Fibroblast of villous mesenchyme (primary cell): ENCODE results near the gene GPR143. TPM values are rescaled to one million over a fixed set of nuclear protein-coding genes. Genes with fewer than 3 reads are reported as not detected.
"Not testable (repeated sequence)": the region's sequence is repeated elsewhere in the genome, so short reads cannot be mapped to it uniquely, and the experiment has no call there.

ENCODE experiments used
- DNase-seq: peaks from one replicate; pipeline ENCODE4 v3.0.0-alpha.2; 2010; ENCODE audit warnings: low read depth
- H3K4me3 ChIP-seq: 2 replicates; pipeline ENCODE4 v1.5.1; 2011; ENCODE audit warnings: low read depth, mild to moderate bottlenecking, low read length
- total RNA-seq: library from RNA; depleted of rRNA; stranded (reverse); fragments of >200 nt; gene quantifications from 2 replicates; pipeline ENCODE4 v1.2.3, GENCODE V29; 2012
- TF ChIP-seq, protein P1 (sequence below): IDR thresholded peaks from 2 replicates; pipeline ENCODE4 v1.5.1; 2012; ENCODE audit warnings: low read depth, mild to moderate bottlenecking, low read length; ENCODE audit not compliant: insufficient read depth

GPR143 gene
- total RNA-seq, 1 donor = 0.43 TPM

DNA sequence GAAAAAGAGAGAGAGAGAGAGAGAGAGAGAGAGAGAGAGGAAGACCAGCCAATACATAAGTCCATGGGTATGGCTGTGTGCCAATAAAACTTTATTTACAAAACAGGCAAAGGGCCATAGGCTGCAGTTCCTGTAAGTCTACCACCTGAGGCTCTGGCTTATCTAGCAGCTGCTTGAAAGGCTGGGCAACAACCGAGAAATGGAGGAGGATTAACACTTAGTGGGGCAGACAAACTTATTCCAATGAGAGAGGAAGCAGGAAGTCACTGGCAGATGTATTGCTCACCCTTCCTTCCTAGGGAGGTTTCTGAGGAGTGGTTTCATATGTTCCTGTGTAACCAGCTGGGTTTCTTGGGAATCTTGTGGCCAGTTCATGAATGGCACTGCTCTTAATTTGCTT lies 4.7 kb upstream of the GPR143 start:
- no peak overlapping the region for H3K4me3 ChIP-seq
- DNase-seq = no peak
- TF ChIP-seq, protein P1, sequence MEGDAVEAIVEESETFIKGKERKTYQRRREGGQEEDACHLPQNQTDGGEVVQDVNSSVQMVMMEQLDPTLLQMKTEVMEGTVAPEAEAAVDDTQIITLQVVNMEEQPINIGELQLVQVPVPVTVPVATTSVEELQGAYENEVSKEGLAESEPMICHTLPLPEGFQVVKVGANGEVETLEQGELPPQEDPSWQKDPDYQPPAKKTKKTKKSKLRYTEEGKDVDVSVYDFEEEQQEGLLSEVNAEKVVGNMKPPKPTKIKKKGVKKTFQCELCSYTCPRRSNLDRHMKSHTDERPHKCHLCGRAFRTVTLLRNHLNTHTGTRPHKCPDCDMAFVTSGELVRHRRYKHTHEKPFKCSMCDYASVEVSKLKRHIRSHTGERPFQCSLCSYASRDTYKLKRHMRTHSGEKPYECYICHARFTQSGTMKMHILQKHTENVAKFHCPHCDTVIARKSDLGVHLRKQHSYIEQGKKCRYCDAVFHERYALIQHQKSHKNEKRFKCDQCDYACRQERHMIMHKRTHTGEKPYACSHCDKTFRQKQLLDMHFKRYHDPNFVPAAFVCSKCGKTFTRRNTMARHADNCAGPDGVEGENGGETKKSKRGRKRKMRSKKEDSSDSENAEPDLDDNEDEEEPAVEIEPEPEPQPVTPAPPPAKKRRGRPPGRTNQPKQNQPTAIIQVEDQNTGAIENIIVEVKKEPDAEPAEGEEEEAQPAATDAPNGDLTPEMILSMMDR = no peak

DNA sequence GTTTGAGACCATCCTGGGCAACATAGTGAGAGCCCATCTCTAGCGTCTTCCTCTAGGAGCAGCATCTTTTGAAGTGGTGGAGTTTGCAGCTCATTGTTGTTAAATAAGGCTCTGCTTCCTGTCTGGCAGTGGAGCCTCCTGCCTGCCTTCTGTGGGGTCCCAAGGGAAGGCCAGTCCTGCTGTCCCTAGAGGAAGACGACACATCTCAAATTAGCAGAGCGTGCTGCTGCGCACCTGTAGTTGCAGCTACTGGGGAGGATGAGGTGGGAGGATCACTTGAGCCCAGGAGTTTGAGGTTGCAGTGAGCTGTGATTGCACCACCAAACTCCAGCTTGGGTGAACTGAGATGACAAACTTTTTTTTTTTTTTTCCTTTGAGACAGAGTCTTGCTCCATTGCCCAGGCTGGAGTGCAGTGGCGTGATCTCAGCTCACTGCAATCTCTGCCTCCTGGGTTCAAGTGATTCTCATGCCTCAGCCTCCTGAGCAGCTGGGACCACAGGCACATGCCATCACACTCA lies 2.7 kb upstream of the GPR143 start:
- DNase-seq, H3K4me3 ChIP-seq: not testable (repeated sequence)

DNA sequence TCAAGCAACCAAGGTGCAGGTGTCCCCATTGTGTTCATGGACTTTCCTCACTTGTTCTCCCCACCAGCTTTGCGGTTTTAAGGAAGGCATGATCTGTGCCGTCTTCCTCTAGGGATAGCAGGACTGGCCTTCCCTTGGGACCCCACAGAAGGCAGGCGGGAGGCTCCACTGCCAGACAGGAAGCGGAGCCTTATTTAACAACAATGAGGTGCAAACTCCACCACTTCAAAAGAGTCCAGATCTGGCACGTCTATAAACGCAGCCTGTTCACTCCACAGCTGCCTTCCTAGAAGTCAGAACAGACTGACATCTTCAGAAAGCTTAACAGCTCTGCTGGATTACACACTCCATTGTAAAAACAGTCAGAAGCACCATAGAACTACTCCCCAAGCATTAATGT lies 1.7 kb upstream of the GPR143 start:
- H3K4me3 ChIP-seq = no peak overlapping the region
- peak; percentile 10 for DNase-seq
- TF ChIP-seq, protein P1 = no peak

DNA sequence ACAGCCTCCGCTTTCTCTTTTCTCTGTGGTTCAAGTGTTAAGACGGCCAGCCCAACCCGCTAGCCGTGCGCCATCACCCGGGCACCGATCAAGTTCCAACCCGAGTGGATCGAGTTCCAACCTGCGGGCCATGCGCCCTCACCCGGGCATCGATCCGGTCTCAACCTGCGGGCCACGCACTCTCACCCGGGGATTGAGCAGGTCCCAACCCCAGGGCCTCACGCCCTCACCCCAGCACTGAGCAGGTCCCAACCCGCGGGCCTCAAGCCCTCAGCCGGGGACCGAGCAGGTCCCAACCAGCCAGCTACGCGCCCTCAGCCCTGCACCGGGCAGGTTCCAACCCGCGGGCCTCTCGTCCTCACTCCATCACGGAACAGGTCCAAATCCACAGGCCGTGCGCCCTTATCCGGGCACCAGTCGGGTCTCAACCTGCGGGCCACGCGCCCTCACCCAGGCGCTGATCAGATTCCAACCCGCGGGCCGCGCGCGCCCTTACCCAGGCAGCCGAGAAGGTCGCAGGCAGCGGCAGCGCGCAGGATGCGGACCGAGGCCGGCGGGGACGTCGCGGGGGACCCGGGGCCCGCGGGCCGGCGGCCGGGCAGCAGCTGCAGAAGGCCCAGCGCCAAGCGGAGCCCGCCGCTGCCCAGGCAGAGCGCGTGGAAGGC lies 443 bp downstream of the GPR143 start:
- no peak for DNase-seq
- H3K4me3 ChIP-seq = no peak overlapping the region
- TF ChIP-seq, protein P1 = no peak

DNA sequence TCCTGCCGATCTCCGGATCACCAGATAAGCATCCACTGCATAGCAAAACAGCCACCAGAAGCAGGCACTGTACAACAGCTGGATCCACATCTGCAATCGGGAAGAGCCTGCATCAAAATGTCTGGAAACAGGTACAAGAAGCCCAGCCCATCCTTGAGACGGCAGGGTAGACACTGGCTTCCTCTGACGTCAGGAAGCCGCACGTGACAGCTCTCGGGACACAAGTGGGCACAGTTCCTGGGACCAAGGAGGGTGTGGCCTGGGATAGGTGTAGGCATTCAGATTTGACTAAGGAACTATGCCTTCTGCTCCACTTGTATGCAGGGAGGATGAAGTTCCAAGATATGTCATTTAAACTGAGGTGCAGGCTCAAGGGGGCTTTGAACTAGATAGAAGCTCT lies 6.3 kb downstream of the GPR143 start:
- TF ChIP-seq, protein P1 = no peak
- H3K4me3 ChIP-seq = no peak overlapping the region
- no peak for DNase-seq

DNA sequence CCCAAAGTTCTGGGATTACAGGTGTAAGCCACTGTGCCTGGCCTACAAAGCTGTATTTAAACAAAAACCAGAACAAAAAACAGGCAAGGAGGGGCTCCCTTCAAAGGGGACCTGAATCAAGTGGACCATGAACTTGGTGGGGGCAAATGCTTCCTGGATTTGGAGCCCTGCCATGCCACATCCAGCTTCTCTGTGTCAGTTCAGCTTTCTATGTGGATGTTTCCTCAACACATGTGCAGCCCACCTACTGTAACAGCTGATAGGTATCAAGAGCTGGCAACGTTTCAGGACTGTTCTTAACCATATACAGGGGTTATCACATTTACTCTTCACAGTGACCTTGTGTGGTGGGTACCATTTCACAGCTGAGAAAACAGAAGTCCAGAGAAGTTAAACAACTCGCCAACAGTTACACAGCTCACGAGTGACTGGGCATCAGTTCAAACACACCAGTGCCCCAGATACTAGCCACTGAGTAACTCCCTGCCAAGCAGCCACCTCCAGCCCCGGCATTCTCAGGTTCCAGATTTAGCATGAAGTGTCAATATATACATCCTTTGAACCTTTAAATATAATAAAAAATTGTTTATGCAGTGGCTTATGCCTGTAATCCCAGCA lies 7.5 kb downstream of the GPR143 start:
- no peak overlapping the region for H3K4me3 ChIP-seq
- no peak for DNase-seq
- TF ChIP-seq, protein P1 = no peak

DNA sequence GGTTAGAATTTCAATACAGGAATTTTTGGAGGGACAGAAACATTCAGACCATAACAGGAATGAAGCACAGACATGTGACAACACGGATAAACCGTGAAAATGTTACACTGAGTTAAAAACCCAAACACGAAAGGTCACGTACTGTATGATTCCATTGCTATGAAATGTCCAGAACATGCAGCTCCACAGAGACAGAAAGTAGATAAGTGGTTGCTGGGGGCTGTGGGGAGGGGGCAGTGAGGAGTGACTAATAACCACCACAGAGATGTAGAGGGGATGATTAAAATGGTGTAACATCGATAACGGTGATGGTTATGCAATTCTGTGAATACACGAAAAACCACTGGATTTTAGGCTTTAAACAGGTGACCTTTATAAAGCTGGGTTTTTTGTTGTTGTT lies 8.3 kb downstream of the GPR143 start:
- no peak overlapping the region for H3K4me3 ChIP-seq
- peak; percentile 48 for DNase-seq
- TF ChIP-seq, protein P1 = no peak
